ENCODE data around the gene ACTN4.
"Not testable (repeated sequence)": the region's sequence is repeated elsewhere in the genome, so short reads cannot be mapped to it uniquely, and the experiment has no call there.

- not testable (repeated sequence) for TF ChIP-seq CTCF (conservative IDR thresholded peaks at IDR 0.05); EZH2 (IDR thresholded peaks at IDR 0.05; ENCODE audit: low read depth)
Measured at GRCh38 chr19:38631301-38631700, 16.1 kb upstream of the ACTN4 start.

Measured in PC-9 (cell line).